GM18867 (cell line): ENCODE results near the gene SIRT7.

Experiments
- ATAC-seq: cut with Tn5 transposase; IDR thresholded peaks from one replicate; pipeline ENCODE4 v1.9.1; 2021; ENCODE audit warnings: mild to moderate bottlenecking, moderate library complexity; ENCODE audit not compliant: unreplicated experiment

The SIRT7 gene

GRCh38 chr17:81907219-81908145 lies 10.5 kb downstream of the SIRT7 start:
- ATAC-seq, result no peak

GRCh38 chr17:81906476-81907218 lies 11.3 kb downstream of the SIRT7 start:
- no peak for ATAC-seq

GRCh38 chr17:81905993-81906392 lies 12.0 kb downstream of the SIRT7 start:
- ATAC-seq, result no peak

- no peak for ATAC-seq
Observed at GRCh38 chr17:81905424-81905875, 12.5 kb downstream of the SIRT7 start.

- ATAC-seq, result no peak
Observed at GRCh38 chr17:81904600-81905423, 13.2 kb downstream of the SIRT7 start.

- no peak for ATAC-seq
Observed at GRCh38 chr17:81903896-81904599, 13.9 kb downstream of the SIRT7 start.

- no peak for ATAC-seq
Observed at GRCh38 chr17:81903415-81903831, 14.6 kb downstream of the SIRT7 start.

GRCh38 chr17:81902653-81903414 lies 15.1 kb downstream of the SIRT7 start:
- ATAC-seq, result no peak

GRCh38 chr17:81902023-81902652 lies 15.8 kb downstream of the SIRT7 start, which contains the start of gene NPB:
NPB (plus strand) TSS chr17:81902238; CDS start chr17:81902278, 40 bp downstream.
- no peak for ATAC-seq

GRCh38 chr17:81901167-81902022 lies 16.6 kb downstream of the SIRT7 start:
- no peak for ATAC-seq

- ATAC-seq, result no peak
Observed at GRCh38 chr17:81900181-81900820, 17.7 kb downstream of the SIRT7 start.

- no peak for ATAC-seq
Observed at GRCh38 chr17:81899514-81900166, 18.3 kb downstream of the SIRT7 start.

GRCh38 chr17:81898885-81899284 lies 19.1 kb downstream of the SIRT7 start:
- no peak for ATAC-seq

- ATAC-seq, result no peak
Observed at GRCh38 chr17:81898029-81898866, 19.7 kb downstream of the SIRT7 start.

- no peak for ATAC-seq
Observed at GRCh38 chr17:81895400-81895799, 22.6 kb downstream of the SIRT7 start.

- ATAC-seq, result no peak
Observed at GRCh38 chr17:81891303-81891552, 26.7 kb downstream of the SIRT7 start.
